CD4-positive, alpha-beta memory T cell (primary cell): ENCODE results near the gene TMEM8B. TPM values are rescaled to one million over a fixed set of nuclear protein-coding genes. Genes with fewer than 3 reads are reported as not detected.

ENCODE experiments used
- CTCF ChIA-PET: fragments of 350-600 bp; sonication (Branson Sonifier 250); formaldehyde crosslinking; loops from one replicate; lab custom pipeline; 2021; ENCODE audit warnings: inconsistent platforms; ENCODE audit not compliant: partially characterized antibody; lab: Charles Lee
- POLR2A ChIA-PET: fragments of 350-600 bp; sonication (Branson Sonifier 250); formaldehyde crosslinking; loops from one replicate; lab custom pipeline; 2021; ENCODE audit not compliant: partially characterized antibody; lab: Charles Lee
- DNase-seq, 5 donors: peaks; one replicate each; pipeline versions ENCODE4 v3.0.0 to v3.0.0-alpha.2; 2020 to 2022; ENCODE audit warnings: mixed read lengths in 1 of 5
- H3K27ac ChIP-seq: one replicate; pipeline ENCODE4 v1.7.0; 2013; ENCODE audit warnings: low read depth, low read length
- H3K27me3 ChIP-seq: 2 replicates; pipeline ENCODE4 v1.7.0; 2013; ENCODE audit warnings: mild to moderate bottlenecking, low read length, moderate library complexity; ENCODE audit not compliant: insufficient read depth
- H3K36me3 ChIP-seq: 2 replicates; pipeline ENCODE4 v1.7.0; 2013; ENCODE audit warnings: mild to moderate bottlenecking, low read length, moderate library complexity; ENCODE audit not compliant: insufficient read depth
- H3K4me1 ChIP-seq: 2 replicates; pipeline ENCODE4 v1.7.0; 2013; ENCODE audit warnings: mild to moderate bottlenecking, low read length, moderate library complexity; ENCODE audit not compliant: insufficient read depth
- H3K4me3 ChIP-seq, 2 donors: one replicate each; pipeline ENCODE4 v1.7.0; 2013; ENCODE audit warnings: low read length in 2 of 2, mild to moderate bottlenecking in 1 of 2
- H3K9me3 ChIP-seq, 2 donors: one replicate each; pipeline ENCODE4 v1.7.0; 2013; ENCODE audit warnings: low read length in 2 of 2, control low read depth in 1 of 2; ENCODE audit not compliant: control insufficient read depth in 1 of 2
- H3K27ac Mint-ChIP-seq, 7 donors: one replicate each; pipeline ENCODE4 v1.8.0; 2020 to 2021; ENCODE audit warnings: mixed read lengths in 7 of 7, mild to moderate bottlenecking in 6 of 7, inconsistent platforms in 3 of 7, moderate library complexity in 3 of 7
- H3K27me3 Mint-ChIP-seq, 2 donors: one replicate each; pipeline ENCODE4 v1.8.0; 2020 to 2021; ENCODE audit warnings: mixed read lengths in 2 of 2
- H3K36me3 Mint-ChIP-seq, 2 donors: one replicate each; pipeline ENCODE4 v1.8.0; 2020 to 2021; ENCODE audit warnings: mixed read lengths in 2 of 2, inconsistent platforms in 1 of 2, mild to moderate bottlenecking in 1 of 2
- H3K4me1 Mint-ChIP-seq, 4 donors: one replicate each; pipeline ENCODE4 v1.8.0; 2020 to 2021; ENCODE audit warnings: mixed read lengths in 4 of 4, mild to moderate bottlenecking in 1 of 4
- H3K4me3 Mint-ChIP-seq, 8 donors: one replicate each; pipeline ENCODE4 v1.8.0; 2020 to 2021; ENCODE audit warnings: mixed read lengths in 8 of 8, mild to moderate bottlenecking in 7 of 8, moderate library complexity in 6 of 8, inconsistent platforms in 3 of 8
- H3K9me3 Mint-ChIP-seq, 8 donors: one replicate each; pipeline ENCODE4 v1.8.0; 2020 to 2021; ENCODE audit warnings: mixed read lengths in 8 of 8, mild to moderate bottlenecking in 5 of 8, inconsistent platforms in 3 of 8, moderate library complexity in 1 of 8
- intact Hi-C: fragments of 100-400 bp; cut with micrococcal nuclease; formaldehyde crosslinking; loops from one replicate; pipeline ENCODE4 v1.15.1; 2023
- polyA plus RNA-seq, 2 donors: library from polyadenylated mRNA; unstranded; fragments of 300-500 nt; fragmentation: Illumina TruSeq; gene quantifications; one replicate each; pipeline ENCODE4 v1.2.3, GENCODE V29; 2021
- total RNA-seq, 2 experiments: library from RNA; stranded (reverse); gene quantifications; one replicate each; pipeline ENCODE4 v1.2.3, GENCODE V29; 2021

The TMEM8B gene
- total and polyA plus RNA-seq, 4 experiments from 2014 or later: 2.0 to 10.5 (median 4.9) TPM

GRCh38 chr9:35791297-35791921 lies 37.6 kb upstream of the TMEM8B start, which contains the start of gene NPR2:
NPR2 (plus strand) TSS chr9:35791591; CDS start chr9:35792409, 818 bp downstream.
- ChIA-PET CTCF (interaction anchor here (1.3 to 1.8 kb wide), 2 partner anchors 87 to 91 kb away, joined by 4 to 10 read pairs; no protein-coding TSS in a partner anchor), POLR2A (no interaction called here)
- H3K27me3 Mint-ChIP-seq: no peaks in the 10 kb centered on the region
- intact Hi-C loops: no loop called here
- peaks cover 0 to 3% (median 0%) of the 10 kb centered on the region in 8 donors for H3K9me3 Mint-ChIP-seq
- H3K4me1 ChIP-seq: no peaks in the 10 kb centered on the region
- H3K36me3 Mint-ChIP-seq: peaks cover 16 to 23% of the 10 kb centered on the region in 2 donors
- no peaks in the 10 kb centered on the region for H3K9me3 ChIP-seq
- H3K27ac Mint-ChIP-seq: peak within 1 kb of the TSS in 1 of 7 donors; percentile 27
- H3K27me3 ChIP-seq: no peaks in the 10 kb centered on the region
- DNase-seq: no peak
- H3K27ac ChIP-seq: no peak within 1 kb of the TSS
- peaks cover 7 to 12% (median 8%) of the 10 kb centered on the region in 4 donors for H3K4me1 Mint-ChIP-seq
- H3K4me3 ChIP-seq: no peak within 1 kb of the TSS
- H3K36me3 ChIP-seq: peaks cover 6% of the 10 kb centered on the region
- no peak within 1 kb of the TSS for H3K4me3 Mint-ChIP-seq

GRCh38 chr9:35792024-35792813 lies 36.8 kb upstream of the TMEM8B start:
- Mint-ChIP-seq H3K27ac (no peak overlapping the region), H3K4me3 (peak overlapping the region in 1 of 8 donors; percentile 22), H3K4me1 (peaks cover 7 to 12% (median 8%) of the 10 kb centered on the region in 4 donors), H3K9me3 (peaks cover 0 to 3% (median 0%) of the 10 kb centered on the region in 8 donors), H3K27me3 (no peaks in the 10 kb centered on the region), H3K36me3 (peaks cover 13 to 22% of the 10 kb centered on the region in 2 donors)
- Histone ChIP-seq H3K4me3 (no peak overlapping the region), H3K27me3 (no peaks in the 10 kb centered on the region), H3K27ac (no peak overlapping the region), H3K9me3 (no peaks in the 10 kb centered on the region), H3K4me1 (no peaks in the 10 kb centered on the region), H3K36me3 (peaks cover 6% of the 10 kb centered on the region)
- POLR2A ChIA-PET: no interaction called here
- intact Hi-C loops: no loop called here
- CTCF ChIA-PET: interaction anchor here (1.0 to 1.8 kb wide), 5 partner anchors 34 to 134 kb away, joined by 3 to 10 read pairs (median 4); partner anchors contain the start of genes CCDC107 and RMRP
- no peak for DNase-seq

GRCh38 chr9:35792826-35793225 lies 36.2 kb upstream of the TMEM8B start:
- no peak for DNase-seq
- Mint-ChIP-seq H3K4me3 (peak overlapping the region in 1 of 8 donors; percentile 22), H3K27me3 (no peaks in the 10 kb centered on the region), H3K27ac (peak overlapping the region in 2 of 7 donors; percentile 16 to 37), H3K9me3 (peaks cover 0 to 3% (median 0%) of the 10 kb centered on the region in 8 donors), H3K4me1 (peaks cover 7 to 12% (median 8%) of the 10 kb centered on the region in 4 donors), H3K36me3 (peaks cover 7 to 17% of the 10 kb centered on the region in 2 donors)
- no peak overlapping the region for H3K4me3 ChIP-seq
- ChIA-PET CTCF (interaction anchor here (0.6 to 1.8 kb wide), 7 partner anchors 34 to 135 kb away, joined by 3 to 10 read pairs (median 4); partner anchors contain the start of genes CCDC107 and RMRP), POLR2A (no interaction called here)
- no peaks in the 10 kb centered on the region for H3K4me1 ChIP-seq
- no peaks in the 10 kb centered on the region for H3K27me3 ChIP-seq
- H3K27ac ChIP-seq: no peak overlapping the region
- intact Hi-C loops: no loop called here
- H3K36me3 ChIP-seq: peaks cover 1% of the 10 kb centered on the region
- no peaks in the 10 kb centered on the region for H3K9me3 ChIP-seq

GRCh38 chr9:35793461-35793860 lies 35.6 kb upstream of the TMEM8B start:
- intact Hi-C loops: no loop called here
- DNase-seq: no peak
- H3K27ac ChIP-seq: no peak overlapping the region
- no peaks in the 10 kb centered on the region for H3K27me3 Mint-ChIP-seq
- ChIA-PET CTCF (interaction anchor here (0.6 to 1.7 kb wide), 5 partner anchors 33 to 135 kb away, joined by 3 to 6 read pairs (median 4); partner anchors contain the start of genes CCDC107 and RMRP), POLR2A (no interaction called here)
- H3K4me1 Mint-ChIP-seq: peaks cover 7 to 12% (median 8%) of the 10 kb centered on the region in 4 donors
- no peaks in the 10 kb centered on the region for H3K36me3 ChIP-seq
- H3K27me3 ChIP-seq: no peaks in the 10 kb centered on the region
- H3K4me1 ChIP-seq: no peaks in the 10 kb centered on the region
- peaks cover 5 to 15% of the 10 kb centered on the region in 2 donors for H3K36me3 Mint-ChIP-seq
- no peak overlapping the region for H3K4me3 Mint-ChIP-seq
- no peaks in the 10 kb centered on the region for H3K9me3 ChIP-seq
- peak overlapping the region in 3 of 7 donors; percentile 42 to 71 (median 64) for H3K27ac Mint-ChIP-seq
- no peak overlapping the region for H3K4me3 ChIP-seq
- peaks cover 0 to 3% (median 0%) of the 10 kb centered on the region in 8 donors for H3K9me3 Mint-ChIP-seq

GRCh38 chr9:35795695-35796094 lies 33.3 kb upstream of the TMEM8B start:
- H3K9me3 ChIP-seq: no peaks in the 10 kb centered on the region
- H3K36me3 ChIP-seq: no peaks in the 10 kb centered on the region
- POLR2A ChIA-PET: no interaction called here
- Mint-ChIP-seq H3K4me3 (no peak overlapping the region), H3K36me3 (peaks cover 10 to 12% of the 10 kb centered on the region in 2 donors), H3K27me3 (no peaks in the 10 kb centered on the region), H3K9me3 (peaks cover 0 to under 1% (median 0%) of the 10 kb centered on the region in 8 donors), H3K27ac (peak overlapping the region in 1 of 7 donors; percentile 71), H3K4me1 (peaks cover 5 to 12% (median 5%) of the 10 kb centered on the region in 4 donors)
- CTCF ChIA-PET: interaction anchor here (0.9 to 1.6 kb wide), 2 partner anchors 31 to 86 kb away, joined by 3 to 11 read pairs; no protein-coding TSS in a partner anchor
- H3K4me1 ChIP-seq: no peaks in the 10 kb centered on the region
- intact Hi-C loops: no loop called here
- DNase-seq: no peak
- no peak overlapping the region for H3K27ac ChIP-seq
- H3K27me3 ChIP-seq: no peaks in the 10 kb centered on the region
- H3K4me3 ChIP-seq: no peak overlapping the region

GRCh38 chr9:35797311-35798109 lies 31.5 kb upstream of the TMEM8B start:
- Histone ChIP-seq H3K27ac (no peak overlapping the region), H3K4me1 (no peaks in the 10 kb centered on the region), H3K9me3 (no peaks in the 10 kb centered on the region), H3K36me3 (peaks cover 3% of the 10 kb centered on the region), H3K27me3 (no peaks in the 10 kb centered on the region), H3K4me3 (no peak overlapping the region)
- DNase-seq: no peak
- H3K27ac Mint-ChIP-seq: peak overlapping the region in 4 of 7 donors; percentile 15 to 58 (median 44)
- ChIA-PET POLR2A (no interaction called here), CTCF (interaction anchor here (0.8 to 1.7 kb wide), 3 partner anchors 9 to 85 kb away, joined by 3 to 11 read pairs (median 4); no protein-coding TSS in a partner anchor)
- no peak overlapping the region for H3K4me3 Mint-ChIP-seq
- H3K4me1 Mint-ChIP-seq: peaks cover 5 to 12% (median 5%) of the 10 kb centered on the region in 4 donors
- no peaks in the 10 kb centered on the region for H3K9me3 Mint-ChIP-seq
- H3K36me3 Mint-ChIP-seq: peaks cover 23 to 25% of the 10 kb centered on the region in 2 donors
- intact Hi-C loops: no loop called here
- H3K27me3 Mint-ChIP-seq: no peaks in the 10 kb centered on the region
